G401.6 (cell line): ENCODE data around the gene STAP1.
A peak's percentile ranks its signal among the peaks of the same experiment; 100 is the strongest.
"Not testable (repeated sequence)": the region's sequence is repeated elsewhere in the genome, so short reads cannot be mapped to it uniquely, and the experiment has no call there.

Experiments used
- FAIRE-seq: peaks from 2 replicates; lab custom pipeline; 2012; peaks lifted over from hg19 to GRCh38; lab: Jason Lieb, UNC

The STAP1 gene, protein sequence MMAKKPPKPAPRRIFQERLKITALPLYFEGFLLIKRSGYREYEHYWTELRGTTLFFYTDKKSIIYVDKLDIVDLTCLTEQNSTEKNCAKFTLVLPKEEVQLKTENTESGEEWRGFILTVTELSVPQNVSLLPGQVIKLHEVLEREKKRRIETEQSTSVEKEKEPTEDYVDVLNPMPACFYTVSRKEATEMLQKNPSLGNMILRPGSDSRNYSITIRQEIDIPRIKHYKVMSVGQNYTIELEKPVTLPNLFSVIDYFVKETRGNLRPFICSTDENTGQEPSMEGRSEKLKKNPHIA

DNA sequence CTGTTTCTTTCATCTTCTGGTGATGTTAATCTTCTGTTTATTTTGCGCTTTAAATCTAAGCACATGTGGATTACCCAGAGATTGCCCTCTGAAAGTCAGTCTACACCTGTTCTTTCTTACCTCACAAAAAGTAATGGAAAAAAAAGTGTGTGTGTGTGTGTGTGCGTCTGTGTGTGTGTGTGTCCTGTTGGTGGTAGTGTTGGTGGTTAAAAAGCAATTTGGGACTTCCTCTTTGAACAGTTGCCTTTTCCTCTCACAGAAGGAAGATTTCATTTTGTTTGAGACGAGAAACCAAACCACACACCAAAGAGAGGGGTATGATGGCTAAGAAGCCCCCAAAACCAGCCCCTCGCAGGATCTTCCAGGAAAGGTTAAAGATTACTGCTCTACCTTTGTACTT, at the start of gene STAP1:
TSS of gene STAP1 (plus strand) at position 235 of the 400 bp plus-strand sequence. CDS start at position 318, 83 bp downstream.
- FAIRE-seq, result no peak

DNA sequence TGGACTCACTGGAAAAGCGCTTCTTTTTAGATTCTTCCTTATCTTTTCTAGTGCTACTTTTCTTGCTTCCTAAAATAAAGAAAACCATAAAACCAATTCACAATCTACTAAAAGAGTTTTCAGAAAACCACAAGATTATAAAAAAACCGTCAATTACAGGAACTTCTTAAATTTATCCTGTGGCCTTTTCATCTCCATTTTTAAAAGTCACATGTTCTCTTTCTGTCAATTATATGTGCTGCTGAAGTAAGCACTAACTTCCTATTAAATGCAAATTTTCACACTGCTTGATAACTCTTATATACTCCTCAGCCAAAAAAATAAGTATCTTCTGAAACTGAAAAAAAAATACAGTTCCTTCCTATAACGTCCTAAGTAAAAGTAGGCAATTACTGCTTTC, 46.0 kb upstream of the STAP1 start:
- no peak for FAIRE-seq

DNA sequence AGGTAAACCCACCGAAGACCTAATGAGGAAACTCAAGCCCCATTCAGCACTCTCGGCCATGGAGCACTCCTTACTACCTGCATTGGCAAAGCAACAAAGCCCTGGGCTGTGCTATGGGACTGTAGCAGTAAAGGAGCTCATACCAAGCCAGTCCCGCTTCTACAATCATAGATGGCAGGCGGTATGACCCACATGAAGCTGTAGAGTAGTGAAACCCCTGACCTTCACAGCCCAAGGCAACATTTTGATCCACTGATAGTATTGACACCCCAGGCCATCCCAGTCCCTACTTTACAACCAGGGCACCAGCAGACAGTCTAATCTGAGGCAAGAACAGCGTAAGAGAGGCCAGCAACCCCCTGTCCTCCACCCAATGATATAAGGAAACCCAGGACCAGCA, 38.4 kb upstream of the STAP1 start:
- no peak for FAIRE-seq

DNA sequence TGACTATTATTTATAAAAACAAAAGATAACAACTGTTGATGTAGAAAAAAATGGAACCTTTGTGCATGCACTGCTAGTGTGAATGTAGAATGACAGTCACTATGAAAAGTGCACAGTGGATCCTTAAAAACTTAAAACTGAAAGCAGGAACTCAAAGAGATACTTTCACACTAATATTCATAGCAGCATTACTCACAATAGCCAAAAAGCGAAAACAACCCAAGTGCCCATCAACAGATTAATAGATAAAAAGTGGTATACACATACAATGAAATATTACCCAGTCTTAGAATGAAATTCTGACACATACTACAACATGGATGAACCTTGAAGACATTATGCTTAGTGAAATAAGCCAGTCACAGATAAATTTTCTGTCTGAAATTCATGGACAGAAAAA, 37.0 kb upstream of the STAP1 start:
- FAIRE-seq, result no peak

DNA sequence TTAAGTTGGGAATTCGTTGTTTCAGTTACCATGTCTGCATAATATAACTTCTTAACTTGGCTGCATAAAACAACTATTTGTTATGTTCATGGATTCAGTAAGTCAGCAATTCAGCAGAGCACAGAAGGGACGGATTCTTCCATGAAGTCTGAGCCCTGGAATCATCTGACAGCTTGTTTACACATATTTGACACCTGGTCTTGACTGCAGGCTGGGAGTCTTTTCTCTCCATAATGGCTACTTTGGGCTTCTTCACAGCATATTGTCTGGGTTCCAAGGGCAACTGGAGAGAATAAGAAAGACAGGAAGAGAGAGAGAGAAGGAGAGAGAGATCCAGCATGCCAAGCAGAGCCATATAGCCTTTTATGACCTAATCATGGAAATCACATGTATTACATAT, 36.3 kb upstream of the STAP1 start:
- no peak for FAIRE-seq

DNA sequence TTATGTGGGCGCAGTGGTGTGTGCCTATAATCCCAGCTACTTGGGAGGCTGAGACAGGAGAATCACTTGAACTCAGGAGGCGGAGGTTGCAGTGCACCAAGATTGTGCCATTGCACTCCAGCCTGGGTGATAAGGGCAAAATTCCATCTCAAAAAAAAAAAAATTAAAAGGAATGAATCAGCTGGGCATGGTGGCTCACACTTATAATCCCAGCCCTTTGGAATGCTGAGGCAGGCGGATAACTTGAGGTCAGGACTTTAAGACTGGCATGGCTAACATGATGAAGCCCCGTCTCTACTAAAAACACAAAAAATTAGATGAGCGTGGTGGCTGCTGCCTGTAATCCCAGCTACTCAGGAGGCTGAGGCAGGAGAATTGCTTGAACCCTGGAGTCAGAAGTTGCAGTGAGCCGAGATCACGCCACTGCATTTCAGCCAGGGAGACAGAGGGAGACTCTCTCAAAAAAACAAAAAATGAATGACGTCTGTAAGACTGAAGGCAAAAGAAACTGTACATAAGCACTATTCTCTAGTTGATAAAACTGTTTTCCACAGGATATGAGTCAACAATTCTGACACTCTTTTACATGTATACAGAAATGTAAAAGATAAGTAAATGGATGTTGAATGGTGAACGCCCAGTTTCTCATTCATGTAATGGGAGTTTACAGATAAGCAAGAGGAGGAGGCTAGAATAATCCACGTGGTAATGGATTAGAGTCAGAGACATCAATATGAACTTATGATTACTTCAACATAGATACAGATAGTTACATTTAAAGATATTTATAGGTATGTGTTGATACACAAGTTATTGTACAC, 35.5 kb upstream of the STAP1 start:
- no peak for FAIRE-seq

DNA sequence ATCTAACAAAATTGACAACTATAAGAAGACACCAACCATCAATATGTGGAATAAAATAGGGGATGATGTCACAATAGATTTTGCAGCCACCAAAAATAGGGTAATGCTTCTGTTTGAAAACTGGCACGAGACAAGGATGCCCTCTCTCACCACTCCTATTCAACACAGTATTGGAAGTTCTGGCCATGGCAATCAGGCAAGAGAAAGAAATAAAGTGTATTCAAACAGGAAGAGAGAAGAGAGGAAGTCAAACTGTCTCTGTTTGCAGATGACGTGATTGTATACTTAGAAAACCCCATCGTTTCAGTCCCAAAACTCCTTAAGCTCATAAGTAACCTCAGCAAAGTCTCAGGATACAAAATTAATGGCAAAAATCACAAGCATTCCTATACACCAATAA, 34.4 kb upstream of the STAP1 start:
- not testable (repeated sequence) for FAIRE-seq

DNA sequence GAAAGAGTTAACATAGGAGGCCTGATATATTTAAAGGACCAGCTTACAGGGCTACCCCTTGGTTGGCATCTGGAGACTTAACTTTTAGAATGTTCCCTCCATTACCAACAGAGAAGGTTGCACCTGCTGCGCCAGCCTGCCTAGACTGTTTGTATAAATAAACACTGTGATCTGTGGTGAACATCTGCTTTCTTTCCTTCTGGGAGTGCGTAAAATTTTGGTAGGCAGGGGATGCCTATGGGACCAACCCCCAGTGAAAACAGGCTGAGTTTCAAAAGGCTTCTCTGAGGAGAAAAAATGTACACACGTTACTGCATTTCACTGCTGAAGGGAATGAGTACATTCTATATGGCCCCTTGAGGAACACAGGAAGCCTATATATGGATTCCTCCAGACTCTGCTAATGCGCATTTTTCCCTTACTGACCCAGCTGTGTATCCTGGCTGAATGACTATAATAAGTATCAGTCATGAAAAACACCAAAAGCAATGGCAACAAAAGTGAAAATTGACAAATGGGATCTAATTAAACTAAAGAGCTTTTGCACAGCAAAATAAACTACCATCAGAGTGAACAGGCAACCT, 27.1 kb upstream of the STAP1 start:
- FAIRE-seq, result no peak

DNA sequence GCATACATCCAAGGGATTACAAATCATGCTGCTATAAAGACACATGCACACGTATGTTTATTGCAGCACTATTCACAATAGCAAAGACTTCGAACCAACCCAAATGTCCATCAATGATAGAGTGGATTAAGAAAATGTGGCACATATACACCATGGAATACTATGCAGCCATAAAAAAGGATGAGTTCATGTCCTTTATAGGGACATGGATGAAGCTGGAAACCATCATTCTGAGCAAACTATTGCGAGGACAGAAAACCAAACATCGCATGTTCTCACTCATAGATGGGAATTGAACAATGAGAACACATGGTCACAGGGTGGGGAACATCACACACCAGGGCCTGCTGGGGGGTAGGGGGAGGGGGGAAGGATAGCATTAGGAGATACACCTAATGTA, 26.1 kb upstream of the STAP1 start:
- FAIRE-seq, result not testable (repeated sequence)

DNA sequence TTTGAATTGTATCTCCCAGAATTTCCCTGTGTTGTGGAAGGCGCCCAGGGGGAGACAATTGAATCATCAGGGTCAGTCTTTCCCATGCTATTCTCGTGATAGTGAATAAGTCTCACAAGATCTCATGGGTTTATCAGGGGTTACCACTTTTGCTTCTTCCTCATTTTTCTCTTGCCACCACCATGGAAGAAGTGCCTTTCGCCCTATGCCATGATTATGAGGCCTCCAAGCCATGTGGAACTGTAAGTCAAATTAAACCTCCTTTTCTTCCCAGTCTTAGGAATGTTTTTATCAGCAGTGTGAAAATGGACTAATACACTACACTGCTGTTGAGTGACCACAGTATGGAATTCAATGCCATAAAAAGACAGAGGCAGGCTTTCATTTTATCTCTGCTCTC, 25.4 kb upstream of the STAP1 start:
- FAIRE-seq, result no peak

DNA sequence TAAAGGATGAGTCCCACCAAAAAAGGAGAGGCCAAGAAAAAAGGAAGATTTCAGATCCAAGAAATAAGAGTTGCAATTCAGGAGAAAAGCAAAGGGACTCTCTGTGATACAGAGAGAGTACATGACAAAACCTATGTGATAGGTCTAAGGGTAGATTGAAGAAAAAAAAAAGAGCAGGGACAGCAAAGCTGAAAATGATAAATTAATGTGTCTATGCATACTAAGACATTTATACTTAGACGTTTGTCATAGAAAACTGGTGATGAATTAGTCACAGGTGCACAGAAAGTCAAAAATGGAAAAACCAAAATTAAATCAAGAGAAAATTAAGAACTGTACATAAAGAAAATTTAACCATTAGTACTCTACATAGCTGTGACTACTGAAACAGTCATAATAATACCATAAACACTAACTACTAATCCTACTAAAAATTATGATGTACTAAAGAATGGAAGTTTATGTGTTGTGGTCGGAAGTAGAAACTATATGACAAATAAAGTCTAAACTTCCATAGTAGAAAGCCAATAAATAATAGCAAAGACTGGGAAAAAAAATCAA, 23.2 kb upstream of the STAP1 start:
- no peak for FAIRE-seq

DNA sequence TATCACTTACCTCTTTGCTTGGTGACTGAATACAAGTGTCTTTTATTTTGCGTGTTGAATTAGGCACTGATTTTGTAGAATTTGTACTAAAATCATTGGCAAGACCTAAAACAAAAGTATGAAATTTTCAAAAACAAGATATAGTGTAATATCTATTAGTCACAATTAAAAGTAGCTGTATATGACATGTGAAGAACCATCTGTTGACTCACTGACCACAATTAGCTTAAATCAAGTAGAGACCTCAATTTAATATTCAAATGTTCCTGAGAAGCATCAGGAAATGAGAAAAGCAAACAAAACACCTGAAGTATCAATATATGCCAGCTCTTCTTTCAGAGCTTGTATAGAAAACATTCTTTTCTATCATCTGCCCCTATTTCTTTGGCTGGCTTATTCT, 18.7 kb upstream of the STAP1 start:
- peak; percentile 11 for FAIRE-seq

DNA sequence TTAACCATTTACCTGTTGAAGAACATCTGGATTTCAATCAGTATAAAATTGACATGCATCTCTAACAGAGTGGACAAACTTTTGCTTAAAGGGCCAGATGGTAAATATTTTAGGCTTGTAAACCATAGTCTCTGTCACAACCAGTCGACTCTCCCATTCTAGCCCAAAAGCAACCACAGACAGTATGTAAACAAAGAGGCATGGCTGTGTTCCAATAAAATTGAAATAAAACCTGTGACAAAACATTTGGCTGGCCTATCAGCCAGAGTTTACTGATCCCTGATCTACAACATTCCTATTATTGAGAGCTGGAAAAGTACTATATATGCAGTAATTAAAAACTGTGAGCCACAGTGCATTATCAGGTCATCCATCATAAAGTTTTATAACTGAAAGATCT, 16.5 kb upstream of the STAP1 start:
- no peak for FAIRE-seq

DNA sequence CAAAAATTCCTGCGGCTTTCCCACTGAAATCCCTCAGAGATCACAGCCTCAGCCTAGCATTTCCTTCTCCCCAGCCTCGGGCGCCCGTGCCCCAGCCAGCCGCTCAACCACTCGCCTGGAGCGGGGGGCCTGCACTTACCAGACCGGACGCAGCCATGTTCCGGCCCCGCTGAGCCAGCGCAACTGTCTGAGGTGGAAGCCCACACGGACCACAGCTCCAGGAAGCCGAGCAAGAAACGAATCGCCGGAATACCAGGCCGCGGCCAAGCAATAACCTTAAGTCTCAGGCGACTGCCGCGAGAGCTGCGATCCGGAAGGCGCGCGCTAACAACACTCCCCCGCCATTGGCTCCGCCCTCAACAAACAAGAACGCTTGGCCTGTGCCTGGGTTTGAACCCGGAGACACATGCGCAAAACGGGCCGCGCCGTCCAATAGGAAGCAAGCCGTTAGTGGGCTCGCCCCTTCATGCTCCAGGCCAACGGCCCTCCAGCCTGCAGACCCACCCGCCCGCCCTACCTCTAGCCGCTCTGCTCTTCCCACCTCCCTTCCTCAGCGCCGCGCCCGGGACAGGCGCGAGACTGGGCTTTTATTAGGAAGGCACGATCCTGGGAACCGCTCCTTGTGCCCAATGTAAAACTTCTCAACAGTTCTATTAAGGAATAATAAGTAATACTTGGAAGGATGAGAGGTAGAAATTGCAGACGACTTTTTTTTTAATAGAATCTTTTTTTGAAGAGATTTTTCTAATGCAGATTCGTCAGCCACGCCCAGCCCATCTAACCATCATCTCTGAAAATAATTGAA, 13.1 kb upstream of the STAP1 start, which contains the start of gene CENPC:
TSS of gene CENPC (minus strand) at position 305 of the 805 bp plus-strand sequence. CDS start at position 157, 148 bp downstream.
- FAIRE-seq, result peak; percentile 96

DNA sequence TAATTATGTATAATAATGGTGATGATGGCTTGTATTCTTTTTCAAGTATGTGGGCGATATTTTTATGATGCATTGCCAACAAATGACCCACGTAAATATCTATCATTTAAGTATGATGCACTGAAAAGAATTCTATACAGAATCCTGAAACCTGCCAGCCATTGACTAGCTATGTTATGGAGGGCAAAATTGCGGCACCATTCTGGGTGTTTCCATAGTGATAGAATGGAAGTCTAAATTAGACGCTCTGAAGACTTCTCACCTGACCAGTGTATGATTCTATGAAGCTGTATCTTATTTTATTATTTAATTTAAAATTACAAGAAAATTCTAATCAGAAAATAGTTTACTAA, 12.5 kb upstream of the STAP1 start:
- peak; percentile 8 for FAIRE-seq

DNA sequence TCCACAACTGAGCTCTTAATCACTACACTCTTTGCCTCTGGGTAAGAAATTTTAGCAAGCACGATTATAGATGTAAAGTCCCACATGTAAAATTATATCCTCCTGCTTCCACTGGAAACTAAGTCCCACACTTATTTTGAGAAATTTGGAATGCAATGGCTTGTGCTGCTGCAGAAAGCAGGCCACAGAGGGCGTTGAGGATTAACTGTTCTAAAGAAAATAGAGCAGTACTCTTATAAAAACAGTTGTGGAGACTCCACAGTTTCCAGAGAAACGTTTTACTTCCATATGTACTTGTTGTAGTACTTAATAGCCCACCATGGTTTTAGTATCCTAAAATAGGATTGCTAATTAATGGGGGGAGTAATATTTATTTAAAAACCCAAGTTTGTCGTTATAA, 11.6 kb upstream of the STAP1 start:
- no peak for FAIRE-seq

DNA sequence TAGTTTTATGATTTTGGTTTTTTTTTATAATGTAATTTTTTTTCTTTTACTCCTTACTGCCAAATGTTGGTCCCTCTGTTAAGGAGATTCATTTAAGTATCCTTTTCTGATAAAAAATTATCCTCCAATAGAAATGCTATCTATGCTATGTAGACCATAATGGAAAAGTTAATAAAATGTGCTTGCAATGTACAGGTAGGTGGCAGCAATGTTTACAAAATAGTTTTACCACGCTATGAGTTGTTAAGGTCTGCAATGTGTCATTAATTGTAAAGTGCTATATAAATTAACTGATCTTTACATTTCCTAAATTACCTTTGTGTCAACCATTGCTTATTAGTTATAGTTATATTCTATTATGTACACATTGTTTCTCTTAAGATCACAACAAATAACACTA, 9.4 kb upstream of the STAP1 start:
- peak; percentile 92 for FAIRE-seq

DNA sequence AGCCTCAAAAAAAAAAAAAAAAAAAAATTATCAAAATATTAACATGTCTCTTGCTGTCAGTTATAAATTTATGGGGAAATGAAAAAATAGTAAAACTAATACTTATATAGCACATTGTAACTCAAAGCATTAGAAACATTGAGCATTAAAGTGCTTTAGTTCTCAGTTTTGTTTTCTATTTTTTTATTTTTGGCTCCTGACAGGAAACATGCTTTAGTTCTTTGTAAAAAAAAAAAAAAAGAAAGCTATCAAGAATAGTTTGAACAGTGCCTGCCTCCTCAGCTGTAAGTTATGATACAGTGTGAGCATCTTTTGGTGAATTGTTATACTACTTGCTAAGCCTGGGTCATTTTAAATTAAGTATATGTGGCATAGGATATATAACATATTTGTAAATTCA, 8.1 kb upstream of the STAP1 start:
- no peak for FAIRE-seq

DNA sequence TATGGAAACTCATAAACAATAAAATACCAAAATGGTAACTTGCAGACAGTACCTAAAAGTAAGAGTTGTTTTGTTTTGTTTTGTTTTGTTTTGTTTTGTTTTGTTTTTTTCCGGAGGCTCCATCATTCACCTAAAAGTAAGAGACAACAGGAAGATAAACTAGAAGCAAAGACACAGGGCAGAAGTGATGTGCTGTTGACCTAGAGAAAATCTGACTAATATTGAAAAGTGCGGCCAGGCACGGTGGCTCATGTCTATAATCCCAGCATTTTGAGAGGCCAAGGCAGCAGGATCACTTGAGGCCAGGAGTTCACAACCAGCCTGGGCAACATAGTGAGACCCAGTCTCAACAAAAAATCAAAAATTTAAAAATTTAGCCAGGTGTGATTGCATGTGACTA, 7.7 kb upstream of the STAP1 start:
- no peak for FAIRE-seq

DNA sequence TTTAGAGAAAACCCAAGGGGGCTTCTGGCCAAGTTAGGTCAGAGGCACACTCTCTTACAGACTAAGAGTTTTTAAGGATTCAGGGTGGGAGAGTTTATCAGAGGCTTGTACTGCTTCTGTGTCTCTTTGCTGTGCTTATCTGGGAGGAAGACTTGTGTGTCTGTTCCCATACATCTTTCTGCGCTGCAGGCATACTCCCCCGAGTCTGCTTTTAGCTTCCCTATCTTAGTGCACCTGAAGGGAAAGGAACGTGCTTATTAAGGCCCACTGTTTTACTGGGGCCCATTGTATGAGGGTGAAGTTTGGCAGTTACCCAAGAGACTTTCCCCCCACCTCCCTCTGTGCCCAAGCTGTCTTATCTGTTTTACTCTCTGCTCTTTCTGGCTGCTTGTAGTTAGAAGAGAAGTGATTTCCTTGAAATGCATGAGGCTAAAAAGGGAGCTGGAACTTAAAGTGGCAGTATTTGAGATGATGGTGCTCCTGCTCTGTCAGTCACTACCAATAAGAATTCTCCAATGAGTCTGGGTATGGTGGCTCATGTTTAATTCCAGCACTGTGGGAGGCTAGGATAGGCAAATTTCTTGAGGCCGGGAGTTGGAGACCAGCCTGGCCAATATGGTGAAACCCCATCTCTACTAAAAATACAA, 6.3 kb upstream of the STAP1 start:
- not testable (repeated sequence) for FAIRE-seq

DNA sequence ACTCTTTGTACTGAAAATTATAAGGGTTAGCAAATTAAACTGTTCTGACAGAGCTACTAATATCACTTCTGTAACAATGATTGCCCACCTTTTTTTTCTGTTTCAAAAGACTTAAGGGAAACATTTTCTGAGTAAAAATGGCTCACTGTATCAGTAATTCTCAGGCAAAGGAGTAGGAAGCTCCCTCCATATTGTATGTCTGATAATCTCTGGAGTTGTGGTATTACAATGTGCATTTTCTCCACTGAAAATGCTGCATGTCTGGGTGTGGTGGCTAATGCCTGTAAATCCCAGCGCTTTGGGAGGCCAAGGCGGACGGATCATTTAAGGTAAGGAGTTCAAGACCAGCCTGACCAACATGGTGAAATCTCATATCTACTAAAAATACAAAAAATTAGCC, 4.4 kb upstream of the STAP1 start:
- no peak for FAIRE-seq

DNA sequence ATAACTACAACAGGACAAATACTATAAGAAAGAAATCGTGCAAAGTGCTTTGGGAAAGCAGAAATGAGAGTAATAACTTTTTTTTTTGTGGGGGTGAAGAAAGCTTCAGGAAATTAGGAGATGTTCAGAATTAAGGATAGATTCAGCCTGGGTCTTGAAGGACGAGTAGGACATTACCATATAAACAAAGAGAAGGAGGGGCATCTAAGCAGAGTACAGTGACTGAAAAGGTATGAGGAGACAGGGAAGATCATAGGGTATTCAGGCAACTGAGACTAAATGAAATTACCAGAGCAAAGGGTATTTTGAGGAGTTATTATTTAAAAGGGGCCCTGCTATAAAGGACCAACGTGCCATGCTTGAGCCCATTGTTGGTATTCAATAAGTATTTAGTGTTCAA, 3.1 kb upstream of the STAP1 start:
- FAIRE-seq, result no peak
